GM23248 (cell line): ENCODE measurements around the gene KIF5A. TPM values are rescaled to one million over a fixed set of nuclear protein-coding genes. Genes with fewer than 3 reads are reported as not detected.

Experiments used
- DNase-seq: peaks from one replicate; pipeline ENCODE4 v3.0.0-alpha.2; 2015
- H2AFZ ChIP-seq: fragments of 200-600 bp; sonication (generic); 2 replicates; pipeline ENCODE4 v1.6.1; 2016; ENCODE audit warnings: antibody characterized with exemption
- H3F3A ChIP-seq: fragments of 200-600 bp; sonication (generic); 2 replicates; pipeline ENCODE4 v1.6.1; 2016; ENCODE audit warnings: mild to moderate bottlenecking, antibody characterized with exemption, mixed run types; ENCODE audit not compliant: insufficient read depth
- H3K27ac ChIP-seq: fragments of 200-600 bp; sonication (generic); 2 replicates; pipeline ENCODE4 v1.5.1; 2016; ENCODE audit warnings: mild to moderate bottlenecking
- H3K27me3 ChIP-seq: fragments of 200-600 bp; sonication (generic); replicated peaks from 2 replicates; pipeline ENCODE4 v1.6.1; 2016; ENCODE audit warnings: mild to moderate bottlenecking; ENCODE audit not compliant: insufficient read depth
- H3K36me3 ChIP-seq: fragments of 200-600 bp; sonication (generic); 2 replicates; pipeline ENCODE4 v1.6.1; 2016; ENCODE audit warnings: low read depth, mild to moderate bottlenecking
- H3K4me1 ChIP-seq: fragments of 200-600 bp; sonication (generic); 2 replicates; pipeline ENCODE4 v1.6.1; 2016; ENCODE audit warnings: mild to moderate bottlenecking; ENCODE audit not compliant: insufficient read depth
- H3K4me2 ChIP-seq: fragments of 200-600 bp; sonication (generic); one replicate; pipeline ENCODE4 v1.6.1; 2016; ENCODE audit warnings: mild to moderate bottlenecking; ENCODE audit not compliant: unreplicated experiment
- H3K4me3 ChIP-seq: fragments of 200-600 bp; sonication (generic); 2 replicates; pipeline ENCODE4 v1.5.1; 2016; ENCODE audit warnings: mild to moderate bottlenecking
- H3K79me2 ChIP-seq: fragments of 200-600 bp; sonication (generic); 2 replicates; pipeline ENCODE4 v1.6.1; 2016; ENCODE audit warnings: mild to moderate bottlenecking; ENCODE audit not compliant: insufficient read depth
- H3K9ac ChIP-seq: fragments of 200-600 bp; sonication (generic); 2 replicates; pipeline ENCODE4 v1.6.1; 2016; ENCODE audit warnings: mild to moderate bottlenecking
- H3K9me2 ChIP-seq: fragments of 200-600 bp; sonication (generic); 2 replicates; pipeline ENCODE4 v1.6.1; 2016; ENCODE audit warnings: mixed run types, mild to moderate bottlenecking, moderate library complexity; ENCODE audit not compliant: insufficient read depth
- H3K9me3 ChIP-seq: fragments of 200-600 bp; sonication (generic); one replicate; pipeline ENCODE4 v1.6.1; 2017; ENCODE audit warnings: low read depth
- H4K20me1 ChIP-seq: fragments of 200-600 bp; sonication (generic); 2 replicates; pipeline ENCODE4 v1.6.0; 2016; ENCODE audit not compliant: insufficient read depth
- EZH2 ChIP-seq: fragments of 200-600 bp; sonication (generic); IDR thresholded peaks from 2 replicates; pipeline ENCODE4 v1.6.1; 2018; ENCODE audit warnings: antibody characterized with exemption, mild to moderate bottlenecking; ENCODE audit not compliant: insufficient read depth, poor library complexity, severe bottlenecking
- EZH2phosphoT487 ChIP-seq: fragments of 200-600 bp; sonication (generic); IDR thresholded peaks from 2 replicates; pipeline ENCODE4 v1.6.1; 2018; ENCODE audit warnings: antibody characterized with exemption, moderate library complexity, mild to moderate bottlenecking, low read depth; ENCODE audit not compliant: insufficient read depth
- WGBS, 2 experiments: methylation state at CpG; one replicate each; pipeline ENCODE4 v1.1.6; 2015 to 2017; ENCODE audit warnings: low lambda C conversion rate in 2 of 2, low coverage in 1 of 2; ENCODE audit errors: missing lambda C conversion rate in 2 of 2; 5-methylcytosine and 5-hydroxymethylcytosine counted together
- in situ Hi-C: fragments of 300-500 bp; cut with MboI; formaldehyde crosslinking; loops from 2 replicates; pipeline ENCODE4 v1.15.0; 2020
- polyA plus RNA-seq: library from polyadenylated mRNA; unstranded; fragments of >200 nt; fragmentation: Nextera tagmentation; extraction: Ambion mirVana; gene quantifications from 2 replicates; pipeline ENCODE4 v1.2.1, GENCODE V29; 2016
- total RNA-seq: library from RNA; depleted of rRNA; stranded (reverse); fragments of >200 nt; shearing (Covaris generic); gene quantifications from 2 replicates; pipeline ENCODE4 v1.2.3, GENCODE V29; 2014

Gene KIF5A
- total and polyA plus RNA-seq, 2 experiments from 2014 or later, result 0.11 to 0.18 TPM

GRCh38 chr12:57611827-57612710 lies 62.2 kb downstream of the KIF5A start:
- Histone ChIP-seq H3K9ac (peak overlapping the region; percentile 89), H3K4me1 (peaks cover 25% of the 10 kb centered on the region), H3K79me2 (no peaks in the 10 kb centered on the region), H3K4me3 (peak overlapping the region; percentile 79), H3K9me2 (no peaks in the 10 kb centered on the region), H3K9me3 (no peaks in the 10 kb centered on the region), H3K36me3 (no peaks in the 10 kb centered on the region; the same call in 1 of the 2 replicates), H4K20me1 (no peaks in the 10 kb centered on the region), H3K4me2 (peak overlapping the region; percentile 71), H2AFZ (peak overlapping the region; percentile 95), H3K27me3 (no peaks in the 10 kb centered on the region), H3K27ac (no peak overlapping the region), H3F3A (peaks cover 5% of the 10 kb centered on the region; the same call in 1 of the 2 replicates)
- in situ Hi-C loops, result no loop called here
- 13 to 37% methylated on average over 7 to 21 of the region's 23 CpGs for WGBS, 2 experiments
- DNase-seq, result no peak
- TF ChIP-seq EZH2phosphoT487, result no peak

GRCh38 chr12:57612711-57613426 lies 63.0 kb downstream of the KIF5A start:
- Histone ChIP-seq H3K27ac (no peak overlapping the region), H3K36me3 (no peaks in the 10 kb centered on the region; the same call in 1 of the 2 replicates), H3K79me2 (no peaks in the 10 kb centered on the region), H3K9ac (no peak overlapping the region), H3K4me3 (no peak overlapping the region), H3K9me3 (no peaks in the 10 kb centered on the region), H3K4me1 (peaks cover 25% of the 10 kb centered on the region), H2AFZ (no peak overlapping the region), H3K4me2 (no peak overlapping the region), H3K9me2 (no peaks in the 10 kb centered on the region), H3K27me3 (no peaks in the 10 kb centered on the region), H3F3A (peaks cover 3% of the 10 kb centered on the region; the same call in 1 of the 2 replicates), H4K20me1 (no peaks in the 10 kb centered on the region)
- 86 to 90% methylated on average over 9 to 10 of the region's 10 CpGs for WGBS, 2 experiments
- no peak for DNase-seq
- in situ Hi-C loops, result no loop called here
- TF ChIP-seq EZH2phosphoT487 (no peak), EZH2 (no peak)

- no peaks in the 10 kb centered on the region for H4K20me1 ChIP-seq
- H3K79me2 ChIP-seq, result no peaks in the 10 kb centered on the region
- peaks cover 25% of the 10 kb centered on the region for H3K4me1 ChIP-seq
- no peak overlapping the region for H3K4me3 ChIP-seq
- no peak overlapping the region for H2AFZ ChIP-seq
- H3K9ac ChIP-seq, result no peak overlapping the region
- no peaks in the 10 kb centered on the region for H3K9me2 ChIP-seq
- no peak for DNase-seq
- no peak overlapping the region for H3K4me2 ChIP-seq
- no peaks in the 10 kb centered on the region for H3K9me3 ChIP-seq
- in situ Hi-C loops, result no loop called here
- H3F3A ChIP-seq, result peaks cover 3% of the 10 kb centered on the region; the same call in 1 of the 2 replicates
- no peak for TF ChIP-seq EZH2
- TF ChIP-seq EZH2phosphoT487, result no peak
- no peaks in the 10 kb centered on the region; the same call in 1 of the 2 replicates for H3K36me3 ChIP-seq
- H3K27ac ChIP-seq, result no peak overlapping the region
- H3K27me3 ChIP-seq, result no peaks in the 10 kb centered on the region
- WGBS, 2 experiments, result 91 to 95% methylated on average over 10 of the region's 10 CpGs
Observed at GRCh38 chr12:57613427-57614109, 63.7 kb downstream of the KIF5A start.
